ENCODE results near the gene ATMIN. TPM values are rescaled to one million over a fixed set of nuclear protein-coding genes. Genes with fewer than 3 reads are reported as not detected.

ATMIN gene
- total and polyA plus RNA-seq, 5 donors from 2014 or later, result 25.9 to 42.9 (median 32.1) TPM

DNA sequence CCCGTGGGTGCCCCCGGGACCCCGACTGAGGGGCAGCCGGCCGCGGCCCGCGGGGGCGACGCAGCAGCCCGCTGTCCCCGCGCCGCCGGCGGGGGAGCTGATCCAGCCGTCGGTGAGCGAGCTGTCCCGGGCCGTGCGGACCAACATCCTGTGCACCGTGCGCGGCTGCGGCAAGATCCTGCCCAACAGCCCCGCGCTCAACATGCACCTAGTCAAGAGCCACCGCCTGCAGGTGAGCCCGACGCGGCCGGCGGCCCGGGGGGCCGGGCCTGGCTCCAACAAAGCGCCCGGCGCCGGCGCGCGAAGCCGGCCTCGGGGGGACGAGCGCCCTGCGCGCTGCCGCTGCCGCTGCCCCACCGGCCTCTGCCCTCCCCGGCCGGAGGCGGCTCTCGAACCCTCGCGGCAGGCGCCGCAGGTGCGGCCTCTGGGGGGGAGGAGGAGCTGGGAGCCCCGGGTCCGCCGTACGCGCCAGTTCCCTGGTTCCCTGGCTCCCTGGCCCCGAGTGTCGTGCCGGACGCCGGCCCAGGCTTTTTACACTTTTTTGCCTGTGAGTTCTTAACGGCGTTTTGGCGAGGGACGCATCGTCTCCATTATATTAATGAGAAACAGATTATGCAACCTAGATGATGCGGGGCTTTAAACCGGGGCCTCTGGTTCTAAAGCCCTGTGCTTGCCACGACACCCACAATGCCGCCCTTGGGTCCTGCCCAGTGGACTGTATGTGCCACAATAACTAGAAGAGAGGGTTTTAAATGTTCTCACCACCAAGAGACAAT, 521 bp downstream of the ATMIN start:
- ATAC-seq (ENCODE audit: low read depth in 2 of 2) (peak; percentile 49 to 52), DNase-seq (peak; percentile 43 to 70 (median 45))
- H3K36me3 ChIP-seq (ENCODE audit: control insufficient read depth, insufficient read depth, low read length), result peaks cover 7% of the 10 kb centered on the region
- H3K27me3 ChIP-seq (ENCODE audit: control insufficient read depth, insufficient read depth, low read length), result no peaks in the 10 kb centered on the region
- H3K4me3 ChIP-seq (ENCODE audit: low read depth, low read length), result peak overlapping the region; percentile 89
- H3K9me3 ChIP-seq (ENCODE audit: control insufficient read depth in 2 of 2, low read length in 2 of 2), result no peaks in the 10 kb centered on the region
- Mint-ChIP-seq H3K4me1 (peaks cover 11 to 49% (median 26%) of the 10 kb centered on the region in 4 donors), H3K27ac (peak overlapping the region; percentile 60 to 89 (median 77)), H3K36me3 (peaks cover 3% of the 10 kb centered on the region), H3K4me3 (peak overlapping the region; percentile 87 to 95 (median 91)), H3K9me3 (no peaks in the 10 kb centered on the region), H3K27me3 (no peaks in the 10 kb centered on the region)
- H3K27ac ChIP-seq (ENCODE audit: insufficient read depth, low read length, poor library complexity, severe bottlenecking), result peak overlapping the region; percentile 3
- peaks cover 15% of the 10 kb centered on the region for H3K4me1 ChIP-seq (ENCODE audit: control insufficient read depth, insufficient read depth, low read length, poor library complexity, severe bottlenecking)

DNA sequence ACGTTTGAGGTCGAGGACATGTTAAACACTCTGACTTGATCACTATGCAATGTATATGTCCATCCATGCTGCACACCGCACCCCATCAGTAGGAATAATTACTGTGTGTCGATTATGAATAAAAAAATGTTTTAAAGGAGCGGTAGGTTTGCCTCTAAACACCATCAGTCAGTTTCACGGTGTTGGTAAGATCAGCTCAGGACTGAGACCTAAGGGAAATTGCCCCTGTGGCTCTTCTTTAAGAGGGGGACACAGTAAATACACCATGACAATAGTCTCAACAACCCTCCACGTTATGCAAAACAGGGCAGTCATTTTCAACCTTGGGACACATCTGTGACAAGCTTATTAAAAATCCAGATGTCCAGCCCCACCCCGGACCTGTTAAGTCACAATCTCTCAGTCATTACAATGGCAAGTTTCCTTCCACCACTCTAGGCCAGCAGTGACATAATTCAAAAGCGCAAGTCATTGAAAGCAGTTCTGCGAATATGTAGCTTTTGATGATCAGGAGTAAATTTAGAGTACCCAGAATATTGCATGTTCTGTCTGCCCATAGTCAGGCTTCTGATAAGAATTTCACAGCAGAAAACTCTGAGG, 1.2 kb downstream of the ATMIN start:
- Histone ChIP-seq H3K36me3 (ENCODE audit: control insufficient read depth, insufficient read depth, low read length) (peaks cover 14% of the 10 kb centered on the region), H3K4me3 (ENCODE audit: low read depth, low read length) (peak overlapping the region; percentile 89), H3K27me3 (ENCODE audit: control insufficient read depth, insufficient read depth, low read length) (no peaks in the 10 kb centered on the region), H3K9me3 (ENCODE audit: control insufficient read depth in 2 of 2, low read length in 2 of 2) (no peaks in the 10 kb centered on the region), H3K4me1 (ENCODE audit: control insufficient read depth, insufficient read depth, low read length, poor library complexity, severe bottlenecking) (peaks cover 15% of the 10 kb centered on the region), H3K27ac (ENCODE audit: insufficient read depth, low read length, poor library complexity, severe bottlenecking) (no peak overlapping the region)
- H3K36me3 Mint-ChIP-seq, result peaks cover 9% of the 10 kb centered on the region
- no peaks in the 10 kb centered on the region for H3K9me3 Mint-ChIP-seq
- peak overlapping the region in 2 of 3 donors; percentile 77 to 89 for H3K27ac Mint-ChIP-seq
- H3K4me1 Mint-ChIP-seq, result peaks cover 11 to 49% (median 26%) of the 10 kb centered on the region in 4 donors
- H3K27me3 Mint-ChIP-seq, result no peaks in the 10 kb centered on the region
- ATAC-seq (ENCODE audit: low read depth in 2 of 2) (no peak), DNase-seq (peak in 1 of 3 donors; percentile 33)
- H3K4me3 Mint-ChIP-seq, result peak overlapping the region; percentile 87 to 95 (median 91)

DNA sequence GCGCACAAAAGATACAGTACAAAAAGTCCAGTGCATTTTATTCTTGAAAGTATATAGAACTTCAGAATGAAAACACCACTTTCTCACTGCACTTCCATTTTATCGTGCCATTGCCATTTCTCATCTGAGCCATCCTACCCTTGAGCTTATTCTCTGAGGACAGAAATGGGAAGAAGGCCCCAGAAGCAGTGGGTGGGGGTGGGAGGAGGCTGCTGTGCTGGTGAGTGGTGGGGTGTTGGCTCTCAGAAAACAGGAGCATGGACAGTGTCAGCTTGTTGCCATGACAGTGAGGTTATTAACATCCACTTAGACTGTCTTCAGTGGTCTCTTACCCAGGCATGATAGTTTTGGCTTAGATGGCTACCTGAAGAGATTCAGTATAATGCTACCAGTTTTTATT, 4.5 kb downstream of the ATMIN start:
- peaks cover 15% of the 10 kb centered on the region for H3K4me1 ChIP-seq (ENCODE audit: control insufficient read depth, insufficient read depth, low read length, poor library complexity, severe bottlenecking)
- H3K36me3 Mint-ChIP-seq, result peaks cover 38% of the 10 kb centered on the region
- ATAC-seq (ENCODE audit: low read depth in 2 of 2), result no peak

GRCh38 chr16:81040842-81041241, 5.2 kb downstream of the ATMIN start:
- Histone ChIP-seq H3K27ac (ENCODE audit: insufficient read depth, low read length, poor library complexity, severe bottlenecking) (no peak overlapping the region), H3K4me1 (ENCODE audit: control insufficient read depth, insufficient read depth, low read length, poor library complexity, severe bottlenecking) (peaks cover 15% of the 10 kb centered on the region), H3K36me3 (ENCODE audit: control insufficient read depth, insufficient read depth, low read length) (peaks cover 54% of the 10 kb centered on the region), H3K9me3 (ENCODE audit: control insufficient read depth in 2 of 2, low read length in 2 of 2) (no peaks in the 10 kb centered on the region), H3K27me3 (ENCODE audit: control insufficient read depth, insufficient read depth, low read length) (no peaks in the 10 kb centered on the region), H3K4me3 (ENCODE audit: low read depth, low read length) (no peak overlapping the region)
- Mint-ChIP-seq H3K9me3 (peaks cover 0 to 2% (median 0%) of the 10 kb centered on the region in 7 donors), H3K27ac (peak overlapping the region in 2 of 3 donors; percentile 4 to 86), H3K4me1 (peaks cover 11 to 44% (median 28%) of the 10 kb centered on the region in 4 donors), H3K4me3 (no peak overlapping the region), H3K36me3 (peaks cover 43% of the 10 kb centered on the region), H3K27me3 (no peaks in the 10 kb centered on the region)
- ATAC-seq (ENCODE audit: low read depth in 2 of 2) (no peak), DNase-seq (no peak)

More for the DNA sequence above, 4.5 kb downstream of the ATMIN start:
- no peak overlapping the region for H3K27ac ChIP-seq (ENCODE audit: insufficient read depth, low read length, poor library complexity, severe bottlenecking)
- H3K9me3 ChIP-seq (ENCODE audit: control insufficient read depth in 2 of 2, low read length in 2 of 2), result no peaks in the 10 kb centered on the region
- peaks cover 46% of the 10 kb centered on the region for H3K36me3 ChIP-seq (ENCODE audit: control insufficient read depth, insufficient read depth, low read length)
- no peak overlapping the region for H3K4me3 ChIP-seq (ENCODE audit: low read depth, low read length)
- peaks cover 11 to 47% (median 28%) of the 10 kb centered on the region in 4 donors for H3K4me1 Mint-ChIP-seq
- no peak for DNase-seq
- H3K27me3 Mint-ChIP-seq, result no peaks in the 10 kb centered on the region
- peaks cover 0 to 2% (median 0%) of the 10 kb centered on the region in 7 donors for H3K9me3 Mint-ChIP-seq
- peak overlapping the region in 2 of 3 donors; percentile 4 to 71 for H3K27ac Mint-ChIP-seq
- no peaks in the 10 kb centered on the region for H3K27me3 ChIP-seq (ENCODE audit: control insufficient read depth, insufficient read depth, low read length)
- H3K4me3 Mint-ChIP-seq, result peak overlapping the region in 1 of 4 donors; percentile 95

DNA sequence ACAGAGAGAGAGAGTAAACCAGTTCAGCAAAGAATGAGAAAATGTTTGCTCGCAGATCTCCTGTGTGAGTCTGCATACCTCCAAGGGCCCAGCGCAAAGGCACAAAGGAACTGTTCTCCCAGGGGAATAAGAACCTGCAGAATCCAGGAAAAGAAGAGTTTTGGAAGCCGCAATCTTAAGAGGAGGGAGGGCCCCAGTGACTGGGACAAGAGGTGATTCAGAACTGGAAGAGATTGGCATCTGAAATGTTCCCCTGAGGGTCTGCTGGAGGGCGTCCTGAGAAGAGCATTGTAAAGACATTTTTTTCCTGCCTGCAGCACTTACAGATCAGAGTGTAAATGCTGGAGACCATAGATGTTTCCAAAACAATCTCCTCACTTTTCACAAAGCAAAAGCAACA, 6.1 kb downstream of the ATMIN start:
- H3K27ac Mint-ChIP-seq, result no peak overlapping the region
- DNase-seq, result no peak
- H3K4me3 Mint-ChIP-seq, result peak overlapping the region in 1 of 4 donors; percentile 32
- peaks cover 0 to 2% (median 0%) of the 10 kb centered on the region in 7 donors for H3K9me3 Mint-ChIP-seq
- H3K36me3 Mint-ChIP-seq, result peaks cover 43% of the 10 kb centered on the region
- Histone ChIP-seq H3K36me3 (ENCODE audit: control insufficient read depth, insufficient read depth, low read length) (peaks cover 58% of the 10 kb centered on the region), H3K9me3 (ENCODE audit: control insufficient read depth in 2 of 2, low read length in 2 of 2) (no peaks in the 10 kb centered on the region), H3K27ac (ENCODE audit: insufficient read depth, low read length, poor library complexity, severe bottlenecking) (no peak overlapping the region), H3K4me3 (ENCODE audit: low read depth, low read length) (no peak overlapping the region), H3K4me1 (ENCODE audit: control insufficient read depth, insufficient read depth, low read length, poor library complexity, severe bottlenecking) (peaks cover 11% of the 10 kb centered on the region), H3K27me3 (ENCODE audit: control insufficient read depth, insufficient read depth, low read length) (no peaks in the 10 kb centered on the region)
- no peaks in the 10 kb centered on the region for H3K27me3 Mint-ChIP-seq
- ATAC-seq (ENCODE audit: low read depth in 2 of 2), result no peak
- peaks cover 10 to 40% (median 25%) of the 10 kb centered on the region in 4 donors for H3K4me1 Mint-ChIP-seq

DNA sequence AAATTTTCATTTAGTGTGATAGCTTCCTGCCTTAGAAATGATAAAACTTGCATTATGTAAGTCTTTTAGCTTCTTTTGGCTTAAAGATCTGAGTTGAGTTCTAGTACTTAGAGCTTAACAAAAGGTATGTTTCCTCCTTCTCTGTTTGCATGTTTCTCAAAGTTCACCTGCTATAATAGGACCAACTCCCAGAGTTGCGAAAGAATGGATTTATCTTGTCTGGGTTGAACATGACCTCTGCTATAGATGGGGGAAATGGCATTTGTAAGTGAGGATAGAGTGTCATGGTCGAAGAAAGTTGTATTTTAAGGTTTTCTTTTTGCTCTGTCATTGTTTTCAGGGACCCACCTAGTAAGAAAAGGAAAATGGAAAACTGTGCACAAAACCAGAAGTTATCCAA, 7.2 kb downstream of the ATMIN start:
- DNase-seq, result no peak
- Mint-ChIP-seq H3K36me3 (peaks cover 43% of the 10 kb centered on the region), H3K4me3 (peak overlapping the region in 1 of 4 donors; percentile 1), H3K9me3 (peaks cover 0 to 2% (median 0%) of the 10 kb centered on the region in 7 donors), H3K27ac (peak overlapping the region in 1 of 3 donors; percentile 23), H3K27me3 (no peaks in the 10 kb centered on the region), H3K4me1 (peaks cover 4 to 29% (median 14%) of the 10 kb centered on the region in 4 donors)
- peaks cover 58% of the 10 kb centered on the region for H3K36me3 ChIP-seq (ENCODE audit: control insufficient read depth, insufficient read depth, low read length)
- no peaks in the 10 kb centered on the region for H3K9me3 ChIP-seq (ENCODE audit: control insufficient read depth in 2 of 2, low read length in 2 of 2)
- no peak overlapping the region for H3K4me3 ChIP-seq (ENCODE audit: low read depth, low read length)
- ATAC-seq (ENCODE audit: low read depth in 2 of 2), result no peak
- H3K27me3 ChIP-seq (ENCODE audit: control insufficient read depth, insufficient read depth, low read length), result no peaks in the 10 kb centered on the region
- H3K4me1 ChIP-seq (ENCODE audit: control insufficient read depth, insufficient read depth, low read length, poor library complexity, severe bottlenecking), result no peaks in the 10 kb centered on the region
- no peak overlapping the region for H3K27ac ChIP-seq (ENCODE audit: insufficient read depth, low read length, poor library complexity, severe bottlenecking)

GRCh38 chr16:81053761-81054160, 18.1 kb downstream of the ATMIN start:
- no peak overlapping the region for H3K4me3 Mint-ChIP-seq
- no peak overlapping the region for H3K27ac Mint-ChIP-seq
- ATAC-seq (ENCODE audit: low read depth in 2 of 2), result no peak
- H3K36me3 Mint-ChIP-seq, result peaks cover 8% of the 10 kb centered on the region
- H3K36me3 ChIP-seq (ENCODE audit: control insufficient read depth, insufficient read depth, low read length), result no peaks in the 10 kb centered on the region
- no peaks in the 10 kb centered on the region for H3K27me3 ChIP-seq (ENCODE audit: control insufficient read depth, insufficient read depth, low read length)
- H3K4me1 ChIP-seq (ENCODE audit: control insufficient read depth, insufficient read depth, low read length, poor library complexity, severe bottlenecking), result no peaks in the 10 kb centered on the region
- peaks cover 1 to 19% (median 11%) of the 10 kb centered on the region in 7 donors for H3K9me3 Mint-ChIP-seq
- no peak overlapping the region for H3K4me3 ChIP-seq (ENCODE audit: low read depth, low read length)
- no peaks in the 10 kb centered on the region for H3K27me3 Mint-ChIP-seq
- no peak for DNase-seq
- H3K4me1 Mint-ChIP-seq, result no peaks in the 10 kb centered on the region
- no peak overlapping the region for H3K27ac ChIP-seq (ENCODE audit: insufficient read depth, low read length, poor library complexity, severe bottlenecking)
- H3K9me3 ChIP-seq (ENCODE audit: control insufficient read depth in 2 of 2, low read length in 2 of 2), result peaks cover 10 to 17% of the 10 kb centered on the region in 2 experiments
